Right lobe of liver (tissue), 6 donors: Measurements from ENCODE around the gene KLRG1. TPM values are rescaled to one million over a fixed set of nuclear protein-coding genes. Genes with fewer than 3 reads are reported as not detected.

Experiments
- ATAC-seq, 4 donors: fragments of 200-7000 bp; cut with Tn5 transposase; one replicate each; pipeline ENCODE4 v1.9.1; 2020; ENCODE audit warnings: mild to moderate bottlenecking in 4 of 4, moderate library complexity in 4 of 4
- DNase-seq, 3 donors: peaks; one replicate each; pipeline ENCODE4 v3.0.0-alpha.2; 2020
- H3K27ac ChIP-seq, 3 donors: fragments of 200-600 bp; one replicate each; pipeline ENCODE4 v1.8.0; 2022
- H3K27me3 ChIP-seq, 2 donors: fragments of 200-600 bp; one replicate each; pipeline ENCODE4 v1.8.0; 2022
- H3K36me3 ChIP-seq, 4 donors: fragments of 200-600 bp; sonication (generic) in 1 of 4; one replicate each; pipeline versions ENCODE4 v1.5.1 to v1.8.0; 2017 to 2022; ENCODE audit warnings: control low read depth in 1 of 4
- H3K4me1 ChIP-seq, 4 donors: fragments of 200-600 bp; sonication (generic) in 1 of 4; one replicate each; pipeline versions ENCODE4 v1.5.1 to v1.8.0; 2017 to 2022; ENCODE audit warnings: control low read depth in 1 of 4
- H3K4me3 ChIP-seq, 3 donors: fragments of 200-600 bp; one replicate each; pipeline ENCODE4 v1.8.0; 2022
- H3K9me3 ChIP-seq, 4 donors: fragments of 200-600 bp; sonication (generic) in 1 of 4; one replicate each; pipeline versions ENCODE4 v1.5.1 to v1.8.0; 2017 to 2022; ENCODE audit warnings: control low read depth in 1 of 4
- POLR2A ChIP-seq: fragments of 450-650 bp; IDR thresholded peaks from one replicate; pipeline ENCODE4 v1.6.1; 2017; ENCODE audit warnings: antibody characterized with exemption, mild to moderate bottlenecking
- WGBS: methylation state at CpG from one replicate; pipeline ENCODE4 v1.1.6; 2018; ENCODE audit warnings: low coverage, low lambda C conversion rate; ENCODE audit not compliant: insufficient coverage; ENCODE audit errors: missing lambda C conversion rate; 5-methylcytosine and 5-hydroxymethylcytosine counted together
- intact Hi-C, 2 donors: fragments of 100-400 bp; cut with DNase I; formaldehyde crosslinking; loops; one replicate each; pipeline versions ENCODE4 v1.11.2 to v1.14.1; 2022
- total RNA-seq, 6 experiments: library from RNA; depleted of rRNA in 2 of 6; stranded (reverse); fragments of >200 nt in 2 of 6; fragmentation: NEBNext Ultra II Directional in 3 of 6; extraction: Animal tissue kit (Norgen Biotek cat#: 25700) in 3 of 6; gene quantifications; one replicate each; pipeline versions ENCODE4 v1.1.0 to v1.2.4, GENCODE V29; 2016 to 2023
- TF ChIP-seq, protein P1 (sequence below), 4 donors: fragments of 200-600 bp in 3 of 4; fragments of 450-650 bp in 1 of 4; IDR thresholded peaks; one replicate each; pipeline versions ENCODE4 v1.5.1 to v1.8.0; 2016 to 2022; ENCODE audit warnings: antibody characterized with exemption in 4 of 4, mild to moderate bottlenecking in 2 of 4
- donor health status: DM: no; HTN: yes; CAD: no.
- donor health status: DM: no; HTN: no; CAD: no.
- donor health status: DM: no; HTN: no; CAD: no.
- donor health status: DM: no; HTN: yes; CAD: no.
- donor health status: DM: no; HTN: yes; CAD: no.

The KLRG1 gene
- total RNA-seq, 6 experiments from 2014 or later: 1.3 to 2.7 (median 1.6) TPM

- Histone ChIP-seq H3K4me1 (peaks cover 0 to 3% (median 0%) of the 10 kb centered on the region in 4 donors), H3K4me3 (no peak overlapping the region), H3K36me3 (no peaks in the 10 kb centered on the region), H3K27me3 (no peaks in the 10 kb centered on the region), H3K27ac (no peak overlapping the region), H3K9me3 (no peaks in the 10 kb centered on the region)
- DNase-seq (no peak), ATAC-seq (no peak)
- WGBS: 80% methylated on average over 1 of the region's 7 CpGs
- intact Hi-C loops: no loop called here
- no peak for TF ChIP-seq POLR2A
- TF ChIP-seq, protein P1, sequence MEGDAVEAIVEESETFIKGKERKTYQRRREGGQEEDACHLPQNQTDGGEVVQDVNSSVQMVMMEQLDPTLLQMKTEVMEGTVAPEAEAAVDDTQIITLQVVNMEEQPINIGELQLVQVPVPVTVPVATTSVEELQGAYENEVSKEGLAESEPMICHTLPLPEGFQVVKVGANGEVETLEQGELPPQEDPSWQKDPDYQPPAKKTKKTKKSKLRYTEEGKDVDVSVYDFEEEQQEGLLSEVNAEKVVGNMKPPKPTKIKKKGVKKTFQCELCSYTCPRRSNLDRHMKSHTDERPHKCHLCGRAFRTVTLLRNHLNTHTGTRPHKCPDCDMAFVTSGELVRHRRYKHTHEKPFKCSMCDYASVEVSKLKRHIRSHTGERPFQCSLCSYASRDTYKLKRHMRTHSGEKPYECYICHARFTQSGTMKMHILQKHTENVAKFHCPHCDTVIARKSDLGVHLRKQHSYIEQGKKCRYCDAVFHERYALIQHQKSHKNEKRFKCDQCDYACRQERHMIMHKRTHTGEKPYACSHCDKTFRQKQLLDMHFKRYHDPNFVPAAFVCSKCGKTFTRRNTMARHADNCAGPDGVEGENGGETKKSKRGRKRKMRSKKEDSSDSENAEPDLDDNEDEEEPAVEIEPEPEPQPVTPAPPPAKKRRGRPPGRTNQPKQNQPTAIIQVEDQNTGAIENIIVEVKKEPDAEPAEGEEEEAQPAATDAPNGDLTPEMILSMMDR (IDR thresholded peaks at IDR 0.05): no peak
Measured at GRCh38 chr12:8956772-8957171, 32.6 kb upstream of the KLRG1 start.

GRCh38 chr12:8957561-8957960 is 31.8 kb upstream of the KLRG1 start:
- 85% methylated on average over 4 of the region's 4 CpGs for WGBS
- no peak for TF ChIP-seq POLR2A
- Histone ChIP-seq H3K27me3 (no peaks in the 10 kb centered on the region), H3K4me3 (no peak overlapping the region), H3K27ac (no peak overlapping the region), H3K9me3 (no peaks in the 10 kb centered on the region), H3K36me3 (no peaks in the 10 kb centered on the region), H3K4me1 (peaks cover 0 to 3% (median 0%) of the 10 kb centered on the region in 4 donors)
- intact Hi-C loops: no loop called here
- DNase-seq: no peak
- no peak for ATAC-seq

GRCh38 chr12:8958066-8958465 is 31.3 kb upstream of the KLRG1 start:
- intact Hi-C loops: no loop called here
- H3K4me3 ChIP-seq: no peak overlapping the region
- ATAC-seq (no peak), DNase-seq (no peak)
- H3K4me1 ChIP-seq: peaks cover 0 to 3% (median 0%) of the 10 kb centered on the region in 4 donors
- H3K9me3 ChIP-seq: no peaks in the 10 kb centered on the region
- TF ChIP-seq, protein P1 (IDR thresholded peaks at IDR 0.05): no peak
- no peak for TF ChIP-seq POLR2A
- WGBS: 61% methylated on average over 2 of the region's 2 CpGs
- H3K36me3 ChIP-seq: no peaks in the 10 kb centered on the region
- no peak overlapping the region for H3K27ac ChIP-seq
- no peaks in the 10 kb centered on the region for H3K27me3 ChIP-seq

- H3K27ac ChIP-seq: no peak overlapping the region
- intact Hi-C loops: no loop called here
- H3K9me3 ChIP-seq: no peaks in the 10 kb centered on the region
- no peaks in the 10 kb centered on the region for H3K27me3 ChIP-seq
- DNase-seq: no peak
- H3K4me1 ChIP-seq: peaks cover 0 to 3% (median 0%) of the 10 kb centered on the region in 4 donors
- no peak for ATAC-seq
- TF ChIP-seq POLR2A: no peak
- TF ChIP-seq, protein P1 (IDR thresholded peaks at IDR 0.05): no peak
- H3K4me3 ChIP-seq: no peak overlapping the region
- 94% methylated on average over 2 of the region's 2 CpGs for WGBS
- H3K36me3 ChIP-seq: no peaks in the 10 kb centered on the region
Measured at GRCh38 chr12:8960176-8960575, 29.2 kb upstream of the KLRG1 start.

GRCh38 chr12:8968761-8969160 is 20.6 kb upstream of the KLRG1 start:
- ATAC-seq: no peak
- TF ChIP-seq POLR2A: no peak
- TF ChIP-seq, protein P1 (IDR thresholded peaks at IDR 0.05): no peak
- intact Hi-C loops: no loop called here

More at GRCh38 chr12:8968761-8969160, 20.6 kb upstream of the KLRG1 start:
- Histone ChIP-seq H3K27ac (no peak overlapping the region), H3K9me3 (no peaks in the 10 kb centered on the region), H3K36me3 (no peaks in the 10 kb centered on the region), H3K27me3 (no peaks in the 10 kb centered on the region), H3K4me1 (no peaks in the 10 kb centered on the region), H3K4me3 (no peak overlapping the region)
- no peak for DNase-seq
